ENCODE measurements around the gene SNCAIP. TPM values are rescaled to one million over a fixed set of nuclear protein-coding genes. Genes with fewer than 3 reads are reported as not detected.

Gene SNCAIP
- total RNA-seq, result not detected

DNA sequence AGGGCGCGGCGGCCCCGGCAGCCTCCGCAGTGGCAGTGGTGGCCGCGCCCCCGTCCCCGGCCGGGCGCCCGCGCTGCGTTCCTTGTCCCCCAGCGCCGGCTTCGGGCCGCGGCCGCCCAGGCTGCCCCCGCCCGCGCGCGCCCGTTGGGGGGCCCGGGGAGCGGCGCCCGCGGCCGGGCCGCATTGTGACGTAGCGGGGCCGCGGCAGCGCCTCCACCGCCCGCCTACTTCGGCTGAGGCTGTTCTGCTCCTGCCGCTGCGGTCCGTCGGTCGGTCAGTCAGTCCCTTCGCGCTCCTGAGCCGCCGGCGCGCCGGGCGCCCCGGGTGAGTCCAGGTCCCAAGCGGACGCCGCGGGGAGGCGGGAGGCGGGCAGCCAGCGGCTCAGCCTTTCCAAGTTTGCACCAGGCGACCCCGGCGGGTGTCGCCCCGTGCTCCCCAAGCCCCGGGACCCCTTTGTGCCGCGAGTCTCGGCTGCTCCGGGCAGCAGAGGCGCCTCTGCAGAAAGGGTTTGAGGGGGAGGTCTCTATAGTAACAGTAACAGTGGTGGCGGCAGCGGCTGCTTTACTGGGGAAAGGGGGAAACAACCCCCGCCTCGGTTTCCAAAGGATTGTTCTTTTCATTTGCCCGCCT, at the start of gene SNCAIP:
Gene SNCAIP (plus strand): TSS at position 277 of the 630 bp plus-strand sequence. CDS start 78,898 bp downstream, outside the sequence.
- Mint-ChIP-seq H3K36me3 (ENCODE audit: insufficient read depth in 2 of 2) (no peaks in the 10 kb centered on the region), H3K27me3 (ENCODE audit: low read depth) (peaks cover 61% of the 10 kb centered on the region), H3K4me3 (peak within 1 kb of the TSS; percentile 55 to 65), H3K9me3 (peaks cover 0 to 2% of the 10 kb centered on the region in 2 donors), H3K4me1 (ENCODE audit: low read depth) (peaks cover 6% of the 10 kb centered on the region), H3K27ac (no peak within 1 kb of the TSS)
- no peak for DNase-seq
- peak; percentile 41 to 42 for ATAC-seq (replicated peaks in 1 of 2)

DNA sequence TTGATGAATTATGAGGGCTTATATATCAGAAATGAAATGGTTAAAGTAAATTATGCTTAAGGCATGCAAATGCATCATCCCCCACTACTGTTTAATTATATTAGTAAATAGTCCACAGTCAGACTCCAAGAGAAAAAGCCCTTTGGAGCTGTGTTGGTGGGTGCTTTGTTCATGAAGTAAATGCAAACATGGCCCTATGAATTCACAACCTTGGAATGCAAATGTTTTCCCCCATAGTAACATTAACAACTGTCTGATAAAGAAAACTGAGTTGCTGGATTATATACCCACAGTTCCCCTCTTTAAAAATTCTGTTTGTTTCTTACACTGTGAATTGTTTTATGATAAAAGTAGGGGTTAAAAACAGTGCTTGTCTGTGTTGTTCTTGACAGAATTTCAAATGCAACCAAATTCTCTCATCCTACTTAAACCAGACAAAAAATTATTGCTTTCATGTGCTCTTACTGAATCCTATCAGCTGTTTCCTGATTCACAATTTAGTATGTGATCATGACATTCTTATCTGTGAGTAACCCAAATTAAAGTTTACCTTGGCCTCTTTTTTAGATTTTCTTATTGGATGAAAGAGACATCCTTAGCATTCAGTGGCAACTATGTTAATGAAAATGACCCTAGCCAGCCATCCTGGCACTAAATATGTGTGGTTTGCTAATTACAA, 48.5 kb upstream of the SNCAIP start:
- no peak for ATAC-seq (replicated peaks in 1 of 2)
- H3K36me3 Mint-ChIP-seq (ENCODE audit: insufficient read depth in 2 of 2), result peaks cover 0 to 3% of the 10 kb centered on the region in 2 donors
- peaks cover 0 to 4% of the 10 kb centered on the region in 2 donors for H3K9me3 Mint-ChIP-seq
- H3K4me1 Mint-ChIP-seq (ENCODE audit: low read depth), result no peaks in the 10 kb centered on the region
- H3K4me3 Mint-ChIP-seq, result no peak overlapping the region
- DNase-seq, result no peak
- H3K27ac Mint-ChIP-seq, result no peak overlapping the region
- peaks cover 8% of the 10 kb centered on the region for H3K27me3 Mint-ChIP-seq (ENCODE audit: low read depth)

DNA sequence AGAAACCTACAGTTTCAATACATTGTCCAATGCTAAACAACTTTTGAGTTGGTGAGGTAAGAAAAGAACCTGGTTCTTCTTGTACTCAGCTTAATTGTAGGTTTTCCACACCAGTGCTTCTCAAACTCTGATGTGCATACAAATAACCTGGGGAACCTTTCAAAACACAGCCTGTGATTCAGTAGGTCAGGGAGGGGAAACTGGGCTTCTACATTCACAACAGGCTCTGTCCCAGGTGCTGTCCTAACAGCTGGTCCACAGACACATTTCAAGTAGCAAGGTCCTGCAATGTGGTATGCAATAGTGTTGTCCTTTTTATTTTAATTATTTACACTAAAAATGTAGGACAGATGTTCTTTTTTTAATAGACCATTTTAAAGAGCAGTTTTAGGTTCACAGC, 47.4 kb upstream of the SNCAIP start:
- no peaks in the 10 kb centered on the region for H3K4me1 Mint-ChIP-seq (ENCODE audit: low read depth)
- peaks cover 0 to 2% of the 10 kb centered on the region in 2 donors for H3K36me3 Mint-ChIP-seq (ENCODE audit: insufficient read depth in 2 of 2)
- H3K9me3 Mint-ChIP-seq, result peaks cover 0 to 2% of the 10 kb centered on the region in 2 donors
- no peak overlapping the region for H3K4me3 Mint-ChIP-seq
- DNase-seq (no peak), ATAC-seq (replicated peaks in 1 of 2) (no peak)
- no peak overlapping the region for H3K27ac Mint-ChIP-seq
- H3K27me3 Mint-ChIP-seq (ENCODE audit: low read depth), result peaks cover 8% of the 10 kb centered on the region

DNA sequence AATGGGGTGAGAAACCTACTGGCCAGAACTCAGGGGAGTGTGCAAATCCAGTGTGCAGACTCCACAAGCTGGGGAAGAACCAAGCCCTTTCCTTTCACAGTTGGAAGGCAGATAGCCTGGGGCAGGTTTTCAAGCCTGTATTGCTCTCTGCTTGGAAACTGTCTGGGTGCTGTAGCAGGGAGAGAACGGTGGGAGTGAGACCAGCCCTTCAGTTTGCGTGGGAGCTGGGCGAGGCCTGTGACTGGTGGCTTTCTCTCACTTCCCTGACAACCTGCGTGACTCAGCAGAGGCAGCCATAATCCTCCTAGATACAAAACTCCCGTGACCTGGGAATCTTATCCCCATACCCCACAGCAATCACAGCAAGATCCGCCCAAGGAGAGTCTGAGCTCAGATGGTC, 44.9 kb upstream of the SNCAIP start:
- no peaks in the 10 kb centered on the region for H3K4me1 Mint-ChIP-seq (ENCODE audit: low read depth)
- H3K9me3 Mint-ChIP-seq, result peaks cover 4 to 7% of the 10 kb centered on the region in 2 donors
- no peak for DNase-seq
- no peak for ATAC-seq (replicated peaks in 1 of 2)
- no peak overlapping the region for H3K27ac Mint-ChIP-seq
- H3K27me3 Mint-ChIP-seq (ENCODE audit: low read depth), result peaks cover 8% of the 10 kb centered on the region
- H3K36me3 Mint-ChIP-seq (ENCODE audit: insufficient read depth in 2 of 2), result no peaks in the 10 kb centered on the region
- no peak overlapping the region for H3K4me3 Mint-ChIP-seq

DNA sequence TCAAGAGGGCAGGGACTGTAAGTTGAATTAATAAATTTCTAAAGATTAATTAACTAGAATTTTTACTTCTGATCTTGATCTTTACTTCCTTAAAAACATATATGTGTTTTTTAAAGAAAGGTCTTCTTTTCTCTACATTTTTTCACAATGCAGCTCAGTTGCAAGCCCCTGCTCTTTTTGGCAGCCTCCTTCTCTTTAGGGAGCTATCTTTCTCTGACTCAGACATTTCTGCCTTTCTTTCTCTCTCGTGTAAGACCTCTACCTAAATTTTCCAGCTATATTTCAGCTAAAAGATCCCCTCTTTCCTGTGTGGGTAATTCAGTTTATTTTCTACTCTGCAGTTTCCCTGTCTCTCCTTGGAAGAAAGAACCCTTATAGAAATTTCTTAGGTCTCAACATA, 38.3 kb upstream of the SNCAIP start:
- H3K27ac Mint-ChIP-seq, result no peak overlapping the region
- H3K4me3 Mint-ChIP-seq, result no peak overlapping the region

DNA sequence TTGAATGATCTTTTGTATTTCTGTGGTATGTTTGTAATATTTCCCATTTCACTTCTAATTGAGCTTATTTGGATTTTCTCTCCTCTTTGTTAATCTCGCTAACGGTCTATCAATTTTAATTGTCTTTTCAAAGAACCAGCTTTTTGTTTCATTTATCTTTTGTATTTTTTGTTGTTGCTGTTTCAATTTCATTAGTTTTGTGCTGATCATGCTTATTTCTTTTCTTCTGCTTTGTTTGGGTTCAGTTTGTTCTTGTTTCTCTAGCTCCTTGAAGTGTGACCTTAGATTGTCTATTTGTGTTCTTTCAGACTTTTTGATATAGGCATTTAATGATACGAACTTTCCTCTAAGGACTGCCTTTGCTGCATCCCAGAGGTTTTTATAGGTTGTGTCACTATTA, 28.4 kb upstream of the SNCAIP start:
- ATAC-seq (replicated peaks in 1 of 2) (no peak), DNase-seq (no peak)
- peaks cover 0 to 2% of the 10 kb centered on the region in 2 donors for H3K36me3 Mint-ChIP-seq (ENCODE audit: insufficient read depth in 2 of 2)
- no peak overlapping the region for H3K4me3 Mint-ChIP-seq
- H3K4me1 Mint-ChIP-seq (ENCODE audit: low read depth), result no peaks in the 10 kb centered on the region
- no peak overlapping the region for H3K27ac Mint-ChIP-seq
- H3K9me3 Mint-ChIP-seq, result peaks cover 8 to 11% of the 10 kb centered on the region in 2 donors
- H3K27me3 Mint-ChIP-seq (ENCODE audit: low read depth), result no peaks in the 10 kb centered on the region

More for the DNA sequence above, 38.3 kb upstream of the SNCAIP start:
- ATAC-seq (replicated peaks in 1 of 2), result no peak
- no peaks in the 10 kb centered on the region for H3K36me3 Mint-ChIP-seq (ENCODE audit: insufficient read depth in 2 of 2)
- H3K27me3 Mint-ChIP-seq (ENCODE audit: low read depth), result no peaks in the 10 kb centered on the region
- no peak for DNase-seq
- peaks cover 2 to 10% of the 10 kb centered on the region in 2 donors for H3K9me3 Mint-ChIP-seq
- H3K4me1 Mint-ChIP-seq (ENCODE audit: low read depth), result no peaks in the 10 kb centered on the region

DNA sequence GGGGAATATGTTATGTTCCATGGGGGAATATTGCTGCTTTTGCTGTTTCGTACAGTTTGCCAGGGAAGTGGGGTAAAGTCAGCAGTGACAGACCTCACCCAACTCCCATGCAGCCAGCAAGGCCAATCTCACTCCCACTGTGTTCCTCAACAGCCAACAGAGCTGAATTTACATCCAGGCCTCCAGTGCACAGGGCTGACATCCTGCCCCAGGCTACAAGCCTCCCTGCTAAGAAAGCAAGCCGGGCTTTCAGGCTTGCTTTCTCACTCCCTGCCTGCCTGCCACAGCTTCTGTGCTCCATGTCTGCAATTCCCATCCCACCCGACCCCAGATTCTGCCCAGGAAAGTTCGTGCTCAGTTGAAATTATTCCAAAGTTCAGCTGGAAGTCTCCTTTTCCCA, 25.5 kb upstream of the SNCAIP start:
- Mint-ChIP-seq H3K27ac (no peak overlapping the region), H3K36me3 (ENCODE audit: insufficient read depth in 2 of 2) (peaks cover 0 to 2% of the 10 kb centered on the region in 2 donors), H3K27me3 (ENCODE audit: low read depth) (no peaks in the 10 kb centered on the region), H3K9me3 (peaks cover 5 to 7% of the 10 kb centered on the region in 2 donors), H3K4me1 (ENCODE audit: low read depth) (no peaks in the 10 kb centered on the region), H3K4me3 (no peak overlapping the region)
- DNase-seq (no peak), ATAC-seq (replicated peaks in 1 of 2) (no peak)

DNA sequence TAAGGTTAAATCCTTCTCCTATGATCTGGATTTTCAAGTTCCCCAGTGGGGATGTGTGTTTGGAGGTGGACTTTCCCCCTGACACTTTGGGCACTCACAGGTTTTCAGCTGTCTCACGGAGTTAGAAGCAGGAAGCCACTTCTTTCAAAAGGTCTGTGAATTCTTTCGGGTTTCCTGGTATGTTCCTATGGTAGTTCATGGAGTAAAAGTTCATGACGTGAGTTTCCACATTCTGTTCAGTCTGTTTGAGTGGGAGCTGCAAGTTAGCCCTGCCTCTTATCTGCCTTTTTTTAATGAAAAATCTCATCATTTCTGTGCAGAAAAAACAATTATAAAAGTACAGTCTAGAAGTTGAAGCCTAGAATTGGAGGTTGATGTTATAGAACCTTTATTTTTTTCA, 24.9 kb upstream of the SNCAIP start:
- no peak overlapping the region for H3K4me3 Mint-ChIP-seq
- no peak overlapping the region for H3K27ac Mint-ChIP-seq

DNA sequence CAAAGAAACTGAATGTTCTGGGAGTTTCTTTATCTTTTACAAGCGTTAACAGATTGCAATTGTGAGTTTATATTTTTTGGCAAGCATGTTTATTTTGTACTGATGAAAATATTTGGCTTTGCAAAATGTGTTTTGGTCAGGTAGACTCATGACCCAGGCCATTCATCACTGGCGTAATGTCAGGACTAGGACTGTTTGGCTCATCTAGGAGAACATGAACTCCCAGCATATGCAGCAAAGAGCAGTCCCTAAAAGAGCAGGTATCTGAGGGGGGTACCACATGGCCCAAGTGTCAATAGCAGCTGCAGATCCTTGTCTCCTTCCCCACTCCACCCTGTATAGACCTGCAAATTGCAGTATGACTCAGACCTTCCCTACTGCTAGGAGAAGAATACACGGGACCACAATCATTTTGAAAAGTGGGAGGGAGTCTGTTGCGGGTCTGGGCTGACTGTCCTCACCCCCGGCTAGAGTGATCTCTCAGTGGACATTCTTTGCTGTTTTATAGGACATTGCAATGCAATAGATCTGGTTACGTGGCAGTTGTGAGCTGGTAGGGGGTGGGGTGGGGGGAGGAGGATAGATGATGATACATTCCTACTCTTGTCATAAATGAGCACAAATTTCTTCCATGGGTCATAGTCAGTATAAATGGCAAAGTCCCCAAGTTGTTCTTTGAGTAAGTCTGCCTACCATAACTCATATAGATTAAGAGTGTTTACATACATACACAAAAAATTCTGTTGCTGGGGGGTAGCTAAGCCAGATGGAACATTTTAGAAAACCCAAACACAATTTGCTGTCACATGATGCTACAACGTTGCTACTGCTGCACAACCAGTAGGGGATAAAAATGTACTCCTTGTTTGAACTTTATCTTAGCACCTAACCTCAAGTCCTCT, 20.8 kb upstream of the SNCAIP start:
- Mint-ChIP-seq H3K27me3 (ENCODE audit: low read depth) (no peaks in the 10 kb centered on the region), H3K36me3 (ENCODE audit: insufficient read depth in 2 of 2) (no peaks in the 10 kb centered on the region), H3K9me3 (no peaks in the 10 kb centered on the region), H3K4me1 (ENCODE audit: low read depth) (no peaks in the 10 kb centered on the region), H3K4me3 (no peak overlapping the region), H3K27ac (no peak overlapping the region)
- DNase-seq (no peak), ATAC-seq (replicated peaks in 1 of 2) (no peak)

More for the DNA sequence above, 24.9 kb upstream of the SNCAIP start:
- ATAC-seq (replicated peaks in 1 of 2) (no peak), DNase-seq (no peak)
- Mint-ChIP-seq H3K27me3 (ENCODE audit: low read depth) (no peaks in the 10 kb centered on the region), H3K4me1 (ENCODE audit: low read depth) (no peaks in the 10 kb centered on the region), H3K9me3 (peaks cover 3 to 7% of the 10 kb centered on the region in 2 donors), H3K36me3 (ENCODE audit: insufficient read depth in 2 of 2) (peaks cover 0 to 2% of the 10 kb centered on the region in 2 donors)

DNA sequence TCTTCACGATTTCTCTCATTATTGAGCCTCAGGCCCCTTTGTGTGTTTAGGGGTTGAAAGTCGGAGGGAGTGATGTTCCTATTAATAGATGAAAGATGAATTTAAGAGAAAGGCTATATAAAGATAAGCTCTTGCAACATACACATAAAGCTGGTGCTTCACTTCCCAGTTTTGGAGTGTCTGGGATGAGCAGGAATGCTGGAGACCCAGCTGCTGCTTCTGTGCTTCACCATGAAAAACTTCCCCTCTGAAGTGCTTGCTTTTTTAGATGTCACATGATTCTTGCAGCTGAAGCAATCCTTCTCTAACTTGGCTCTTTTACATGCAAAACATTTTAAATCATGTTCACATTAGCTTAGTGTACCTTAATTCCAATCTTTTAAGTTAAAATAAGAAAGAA, 19.7 kb upstream of the SNCAIP start:
- ATAC-seq (replicated peaks in 1 of 2), result no peak
- no peaks in the 10 kb centered on the region for H3K4me1 Mint-ChIP-seq (ENCODE audit: low read depth)
- no peak overlapping the region for H3K4me3 Mint-ChIP-seq
- no peaks in the 10 kb centered on the region for H3K27me3 Mint-ChIP-seq (ENCODE audit: low read depth)
- H3K9me3 Mint-ChIP-seq, result no peaks in the 10 kb centered on the region
- H3K27ac Mint-ChIP-seq, result no peak overlapping the region
- no peak for DNase-seq
- H3K36me3 Mint-ChIP-seq (ENCODE audit: insufficient read depth in 2 of 2), result no peaks in the 10 kb centered on the region

DNA sequence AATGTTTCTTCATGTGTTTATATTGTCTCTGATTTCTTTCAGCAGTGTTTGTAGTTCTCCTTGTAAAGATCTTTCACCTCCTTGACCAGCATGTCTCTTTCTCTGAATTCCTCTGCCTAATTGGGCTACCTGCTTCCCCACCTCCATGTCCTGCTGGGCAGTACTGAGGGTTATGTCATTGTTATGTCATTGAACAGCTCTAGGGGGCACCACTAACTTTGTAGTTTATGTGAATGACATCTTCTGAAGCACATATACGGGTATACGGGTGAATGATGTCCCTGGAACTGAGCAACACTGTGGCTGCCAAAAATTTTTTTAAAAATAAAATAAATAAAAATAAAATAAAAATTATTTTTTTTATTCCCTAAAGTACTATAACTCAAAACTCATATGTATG, 16.9 kb upstream of the SNCAIP start:
- H3K36me3 Mint-ChIP-seq (ENCODE audit: insufficient read depth in 2 of 2), result no peaks in the 10 kb centered on the region
- no peaks in the 10 kb centered on the region for H3K27me3 Mint-ChIP-seq (ENCODE audit: low read depth)
- no peaks in the 10 kb centered on the region for H3K4me1 Mint-ChIP-seq (ENCODE audit: low read depth)
- DNase-seq (no peak), ATAC-seq (replicated peaks in 1 of 2) (no peak)
- H3K9me3 Mint-ChIP-seq, result no peaks in the 10 kb centered on the region
- no peak overlapping the region for H3K4me3 Mint-ChIP-seq
- H3K27ac Mint-ChIP-seq, result no peak overlapping the region

DNA sequence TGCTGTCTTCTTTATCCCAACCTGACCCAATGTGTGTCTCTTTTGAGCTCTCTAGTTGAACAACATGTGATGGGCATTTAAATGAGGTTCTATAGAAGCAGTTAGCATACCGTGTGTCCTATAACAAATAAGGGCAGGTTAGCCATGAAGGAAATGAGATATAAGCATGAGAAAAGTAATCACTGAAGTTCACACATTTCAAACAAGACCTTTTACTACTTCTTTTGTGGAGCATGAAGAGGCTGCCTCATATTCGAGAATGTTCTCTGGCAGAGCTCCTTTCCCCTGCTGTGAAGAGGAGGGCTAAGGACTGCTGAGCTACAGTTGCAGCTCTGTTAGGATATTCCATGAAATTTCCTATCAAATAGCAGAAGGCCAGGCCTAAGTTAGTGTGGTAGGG, 15.2 kb upstream of the SNCAIP start:
- DNase-seq (no peak), ATAC-seq (replicated peaks in 1 of 2) (no peak)
- no peaks in the 10 kb centered on the region for H3K36me3 Mint-ChIP-seq (ENCODE audit: insufficient read depth in 2 of 2)
- H3K4me1 Mint-ChIP-seq (ENCODE audit: low read depth), result no peaks in the 10 kb centered on the region
- H3K9me3 Mint-ChIP-seq, result no peaks in the 10 kb centered on the region
- H3K27me3 Mint-ChIP-seq (ENCODE audit: low read depth), result no peaks in the 10 kb centered on the region
- H3K4me3 Mint-ChIP-seq, result no peak overlapping the region
- H3K27ac Mint-ChIP-seq, result no peak overlapping the region

Measured in activated T-cell treated with anti-CD3 and anti-CD28 coated beads, Interleukin-2, amount 50 U/mL, for 72 hours (primary cell).